IPS-18c (cell line): ENCODE measurements around the gene SUN5.
"Not testable (repeated sequence)": the region's sequence is repeated elsewhere in the genome, so short reads cannot be mapped to it uniquely, and the experiment has no call there.

Source experiments
- H3K4me3 ChIP-seq: 2 replicates; pipeline ENCODE4 v1.7.0; 2013; ENCODE audit warnings: low read depth, mild to moderate bottlenecking, low read length, moderate library complexity; ENCODE audit not compliant: insufficient read depth
- H3K9me3 ChIP-seq: one replicate; pipeline ENCODE4 v1.6.1; 2013; ENCODE audit warnings: mild to moderate bottlenecking, low read length, moderate library complexity; ENCODE audit not compliant: control insufficient read depth, insufficient read depth

SUN5 gene

GRCh38 chr20:32986331-32986966, 17.8 kb downstream of the SUN5 start:
- H3K4me3 ChIP-seq: no peak overlapping the region
- H3K9me3 ChIP-seq: no peaks in the 10 kb centered on the region

GRCh38 chr20:32985596-32985995, 18.6 kb downstream of the SUN5 start:
- no peak overlapping the region for H3K4me3 ChIP-seq
- no peaks in the 10 kb centered on the region for H3K9me3 ChIP-seq

GRCh38 chr20:32984631-32985354, 19.4 kb downstream of the SUN5 start:
- Histone ChIP-seq H3K4me3 (no peak overlapping the region), H3K9me3 (no peaks in the 10 kb centered on the region)

- Histone ChIP-seq H3K9me3 (no peaks in the 10 kb centered on the region), H3K4me3 (no peak overlapping the region)
These were observed 20.0 kb downstream of the SUN5 start for GRCh38 chr20:32984196-32984595.

GRCh38 chr20:32983459-32984112, 20.6 kb downstream of the SUN5 start:
- no peaks in the 10 kb centered on the region for H3K9me3 ChIP-seq
- no peak overlapping the region for H3K4me3 ChIP-seq

GRCh38 chr20:32982617-32983458, 21.4 kb downstream of the SUN5 start:
- H3K9me3 ChIP-seq: no peaks in the 10 kb centered on the region
- H3K4me3 ChIP-seq: no peak overlapping the region

- H3K9me3 ChIP-seq: peaks cover 2% of the 10 kb centered on the region
- no peak overlapping the region for H3K4me3 ChIP-seq
These were observed 23.2 kb downstream of the SUN5 start for GRCh38 chr20:32980990-32981389.

- H3K9me3 ChIP-seq: peaks cover 2% of the 10 kb centered on the region
- no peak overlapping the region for H3K4me3 ChIP-seq
These were observed 23.9 kb downstream of the SUN5 start for GRCh38 chr20:32980131-32980941.

- H3K4me3 ChIP-seq: no peak overlapping the region
- peaks cover 2% of the 10 kb centered on the region for H3K9me3 ChIP-seq
These were observed 24.8 kb downstream of the SUN5 start for GRCh38 chr20:32979201-32979998.

- peaks cover 2% of the 10 kb centered on the region for H3K9me3 ChIP-seq
- H3K4me3 ChIP-seq: no peak overlapping the region
These were observed 26.3 kb downstream of the SUN5 start for GRCh38 chr20:32978009-32978335.

- peaks cover 2% of the 10 kb centered on the region for H3K9me3 ChIP-seq
- H3K4me3 ChIP-seq: no peak overlapping the region
These were observed 26.8 kb downstream of the SUN5 start for GRCh38 chr20:32977281-32978008.

GRCh38 chr20:32976746-32977145, 27.5 kb downstream of the SUN5 start:
- H3K9me3 ChIP-seq: peaks cover 2% of the 10 kb centered on the region
- H3K4me3 ChIP-seq: no peak overlapping the region

- peaks cover 2% of the 10 kb centered on the region for H3K9me3 ChIP-seq
- no peak overlapping the region for H3K4me3 ChIP-seq
These were observed 28.2 kb downstream of the SUN5 start for GRCh38 chr20:32975698-32976674.

- H3K4me3 ChIP-seq, H3K9me3 ChIP-seq: not testable (repeated sequence)
These were observed 29.1 kb downstream of the SUN5 start for GRCh38 chr20:32975121-32975520.
